GM19328 (cell line): Measurements from ENCODE around the gene CST3.
"Not testable (repeated sequence)": the region's sequence is repeated elsewhere in the genome, so short reads cannot be mapped to it uniquely, and the experiment has no call there.

ENCODE experiments used
- ATAC-seq: cut with Tn5 transposase; IDR thresholded peaks from one replicate; pipeline ENCODE4 v1.9.1; 2021; ENCODE audit warnings: mild to moderate bottlenecking, moderate library complexity; ENCODE audit not compliant: unreplicated experiment

The CST3 gene

GRCh38 chr20:23644164-23644563, 6.4 kb upstream of the CST3 start:
- ATAC-seq = no peak

- no peak for ATAC-seq
Observed at GRCh38 chr20:23643659-23644058, 5.9 kb upstream of the CST3 start.

GRCh38 chr20:23641936-23642751, 4.4 kb upstream of the CST3 start:
- no peak for ATAC-seq

GRCh38 chr20:23640671-23641667, 3.2 kb upstream of the CST3 start:
- ATAC-seq = no peak

- ATAC-seq = no peak
Observed at GRCh38 chr20:23640018-23640601, 2.4 kb upstream of the CST3 start.

- no peak for ATAC-seq
Observed at GRCh38 chr20:23639490-23639958, 1.8 kb upstream of the CST3 start.

GRCh38 chr20:23638309-23638708, 554 bp upstream of the CST3 start:
- ATAC-seq = no peak

GRCh38 chr20:23636908-23637281, 860 bp downstream of the CST3 start:
- no peak for ATAC-seq

GRCh38 chr20:23636182-23636907, 1.4 kb downstream of the CST3 start:
- no peak for ATAC-seq

GRCh38 chr20:23635768-23636090, 2.0 kb downstream of the CST3 start:
- ATAC-seq = not testable (repeated sequence)

GRCh38 chr20:23634985-23635767, 2.6 kb downstream of the CST3 start:
- no peak for ATAC-seq

GRCh38 chr20:23634044-23634801, 3.5 kb downstream of the CST3 start:
- no peak for ATAC-seq

GRCh38 chr20:23632711-23633573, 4.8 kb downstream of the CST3 start:
- no peak for ATAC-seq

GRCh38 chr20:23631981-23632710, 5.6 kb downstream of the CST3 start:
- no peak for ATAC-seq

- ATAC-seq = no peak
Observed at GRCh38 chr20:23631226-23631822, 6.4 kb downstream of the CST3 start.

- ATAC-seq = no peak
Observed at GRCh38 chr20:23630392-23630849, 7.3 kb downstream of the CST3 start.
